IMR-90 (cell line): ENCODE data around the gene CACNA2D1. TPM values are rescaled to one million over a fixed set of nuclear protein-coding genes. Genes with fewer than 3 reads are reported as not detected.

Source experiments
- ATAC-seq: fragments of 200-7000 bp; cut with Tn5 transposase; 2 replicates; pipeline ENCODE4 v1.9.1; 2020; ENCODE audit warnings: low read depth, mild to moderate bottlenecking, moderate library complexity
- BruUV-seq: library from RNA; stranded (reverse); fragments of 400-500 nt; replicated peaks from 2 replicates; lab custom pipeline; 2021; lab: Mats Ljungman, UMichigan
- CTCF ChIA-PET: fragments of 300-600 bp; formaldehyde crosslinking; extraction: SDS; loops from one replicate; lab custom pipeline; 2021; ENCODE audit warnings: antibody characterized with exemption; lab: Yijun Ruan, JAX
- POLR2A ChIA-PET: fragments of 300-600 bp; sonication (Branson Sonifier 250); formaldehyde crosslinking; loops from one replicate; lab custom pipeline; 2022; ENCODE audit warnings: antibody characterized with exemption; ENCODE audit not compliant: unreplicated experiment; lab: Charles Lee
- DNase-seq: peaks from one replicate; pipeline ENCODE4 v3.0.0; 2013
- H2AFZ ChIP-seq: replicated peaks from 2 replicates; pipeline ENCODE3; 2013; ENCODE audit warnings: low read length, mild to moderate bottlenecking; ENCODE audit not compliant: poor library complexity
- H2AK5ac ChIP-seq: 2 replicates; pipeline ENCODE4 v1.6.1; 2013; ENCODE audit warnings: low read depth, low read length, inconsistent platforms
- H2AK9ac ChIP-seq: replicated peaks from 2 replicates; pipeline ENCODE3; 2013; ENCODE audit warnings: mild to moderate bottlenecking, low read depth, low read length, moderate library complexity; ENCODE audit not compliant: poor library complexity
- H2BK120ac ChIP-seq: 2 replicates; pipeline ENCODE4 v1.6.1; 2013; ENCODE audit warnings: low read depth, low read length, inconsistent platforms
- H2BK15ac ChIP-seq: 3 replicates; pipeline ENCODE4 v1.6.1; 2013; ENCODE audit warnings: low read depth, low read length, inconsistent platforms
- H2BK20ac ChIP-seq: 2 replicates; pipeline ENCODE4 v1.6.1; 2013; ENCODE audit warnings: low read depth, mild to moderate bottlenecking, inconsistent platforms, low read length, moderate library complexity
- H2BK5ac ChIP-seq: 2 replicates; pipeline ENCODE4 v1.6.1; 2013; ENCODE audit warnings: mild to moderate bottlenecking, low read depth, low read length, inconsistent platforms; ENCODE audit not compliant: poor library complexity, severe bottlenecking
- H3K14ac ChIP-seq: replicated peaks from 2 replicates; pipeline ENCODE4 v1.6.1; 2013; ENCODE audit warnings: low read depth, low read length, inconsistent platforms
- H3K18ac ChIP-seq: 2 replicates; pipeline ENCODE4 v1.6.1; 2013; ENCODE audit warnings: low read depth, low read length, control low read depth
- H3K23ac ChIP-seq: 2 replicates; pipeline ENCODE4 v1.6.1; 2013; ENCODE audit warnings: low read depth, low read length, inconsistent platforms
- H3K27ac ChIP-seq: 2 replicates; pipeline ENCODE4 v1.5.1; 2013; ENCODE audit warnings: mild to moderate bottlenecking, control low read depth, low read length; ENCODE audit not compliant: insufficient read depth
- H3K27me3 ChIP-seq: 2 replicates; pipeline ENCODE4 v1.6.1; 2013; ENCODE audit warnings: low read length; ENCODE audit not compliant: control insufficient read depth, insufficient read depth
- H3K36me3 ChIP-seq: 2 replicates; pipeline ENCODE4 v1.6.1; 2013; ENCODE audit warnings: low read length, mixed read lengths; ENCODE audit not compliant: control insufficient read depth, insufficient read depth
- H3K4ac ChIP-seq: 2 replicates; pipeline ENCODE4 v1.6.1; 2013; ENCODE audit warnings: low read depth, low read length, inconsistent platforms
- H3K4me1 ChIP-seq: 2 replicates; pipeline ENCODE4 v1.6.1; 2013; ENCODE audit warnings: low read length, mixed read lengths; ENCODE audit not compliant: control insufficient read depth, insufficient read depth
- H3K4me2 ChIP-seq: 2 replicates; pipeline ENCODE4 v1.6.1; 2013; ENCODE audit warnings: low read depth, mild to moderate bottlenecking, control low read depth, low read length, moderate library complexity
- H3K4me3 ChIP-seq: 2 replicates; pipeline ENCODE4 v1.5.1; 2013; ENCODE audit warnings: low read depth, mild to moderate bottlenecking, control low read depth, low read length, moderate library complexity; ENCODE audit not compliant: insufficient read depth
- H3K56ac ChIP-seq: 2 replicates; pipeline ENCODE4 v1.6.1; 2013; ENCODE audit warnings: low read length, inconsistent platforms; ENCODE audit not compliant: insufficient read depth; ENCODE audit errors: extremely low read depth
- H3K79me1 ChIP-seq, 2 experiments: 2 replicates each; pipeline ENCODE4 v1.6.1; 2013; ENCODE audit warnings: low read length in 2 of 2, inconsistent platforms in 1 of 2, low read depth in 1 of 2
- H3K9ac ChIP-seq: 2 replicates; pipeline ENCODE4 v1.6.1; 2013; ENCODE audit warnings: low read depth, low read length, control low read depth
- H3K9me1 ChIP-seq: 2 replicates; pipeline ENCODE4 v1.6.1; 2013; ENCODE audit warnings: low read length, inconsistent platforms; ENCODE audit not compliant: insufficient read depth
- H3K9me3 ChIP-seq: 2 replicates; pipeline ENCODE4 v1.6.1; 2013; ENCODE audit warnings: low read length; ENCODE audit not compliant: control insufficient read depth, insufficient read depth
- H4K20me1 ChIP-seq: 2 replicates; pipeline ENCODE4 v1.6.1; 2013; ENCODE audit warnings: low read length, inconsistent platforms; ENCODE audit not compliant: insufficient read depth
- H4K5ac ChIP-seq: 2 replicates; pipeline ENCODE4 v1.6.1; 2013; ENCODE audit warnings: mild to moderate bottlenecking, low read depth, low read length, control low read depth
- H4K8ac ChIP-seq, 2 experiments: 2 replicates each; pipeline ENCODE4 v1.6.1; 2013; ENCODE audit warnings: low read depth in 2 of 2, low read length in 2 of 2, control low read depth in 1 of 2, inconsistent platforms in 1 of 2
- H4K91ac ChIP-seq: 2 replicates; pipeline ENCODE4 v1.6.1; 2013; ENCODE audit warnings: low read depth, low read length, inconsistent platforms; ENCODE audit not compliant: insufficient read depth
- BHLHE40 ChIP-seq: fragments of 150-350 bp; IDR thresholded peaks from 2 replicates; pipeline ENCODE4 v1.6.1; 2016; ENCODE audit warnings: mild to moderate bottlenecking, low read depth, low read length
- CEBPB ChIP-seq: IDR thresholded peaks from 2 replicates; pipeline ENCODE4 v1.6.1; 2012; ENCODE audit warnings: low read depth, low read length, improper control_type of control experiment
- CHD1 ChIP-seq: IDR thresholded peaks from 2 replicates; pipeline ENCODE4 v1.6.1; 2012; ENCODE audit warnings: low read depth, low read length, improper control_type of control experiment
- CTCF ChIP-seq: conservative IDR thresholded peaks from 2 replicates; pipeline ENCODE4 v1.5.1; 2012; ENCODE audit warnings: mild to moderate bottlenecking, low read depth, low read length, improper control_type of control experiment
- ELK1 ChIP-seq: fragments of 150-350 bp; IDR thresholded peaks from 2 replicates; pipeline ENCODE4 v1.6.1; 2016; ENCODE audit warnings: low read depth, mild to moderate bottlenecking, low read length, moderate library complexity, borderline replicate concordance
- FOS ChIP-seq: fragments of 150-350 bp; IDR thresholded peaks from 2 replicates; pipeline ENCODE4 v1.6.1; 2016; ENCODE audit warnings: low read depth, low read length
- MAFK ChIP-seq: IDR thresholded peaks from 2 replicates; pipeline ENCODE4 v1.6.1; 2012; ENCODE audit warnings: low read depth, low read length, improper control_type of control experiment
- MAZ ChIP-seq: IDR thresholded peaks from 2 replicates; pipeline ENCODE4 v1.6.1; 2012; ENCODE audit warnings: low read depth, mild to moderate bottlenecking, low read length, improper control_type of control experiment, moderate library complexity, borderline replicate concordance
- MXI1 ChIP-seq: IDR thresholded peaks from 2 replicates; pipeline ENCODE4 v1.6.1; 2012; ENCODE audit warnings: low read depth, mild to moderate bottlenecking, low read length, moderate library complexity, borderline replicate concordance
- NFE2L2 ChIP-seq: fragments of 150-350 bp; IDR thresholded peaks from 2 replicates; pipeline ENCODE4 v1.6.1; 2016; ENCODE audit warnings: low read depth, mild to moderate bottlenecking, low read length
- POLR2A ChIP-seq: IDR thresholded peaks from 2 replicates; pipeline ENCODE4 v1.6.1; 2012; ENCODE audit warnings: mild to moderate bottlenecking, low read depth, low read length
- RAD21 ChIP-seq: IDR thresholded peaks from 2 replicates; pipeline ENCODE4 v1.6.1; 2012; ENCODE audit warnings: low read length, improper control_type of control experiment
- RCOR1 ChIP-seq: IDR thresholded peaks from 2 replicates; pipeline ENCODE4 v1.6.1; 2012; ENCODE audit warnings: mild to moderate bottlenecking, low read length, improper control_type of control experiment; ENCODE audit not compliant: insufficient replicate concordance
- SMC3 ChIP-seq: fragments of 150-350 bp; IDR thresholded peaks from 2 replicates; pipeline ENCODE4 v1.6.1; 2016; ENCODE audit warnings: low read depth, mild to moderate bottlenecking, antibody characterized with exemption, low read length, moderate library complexity
- USF2 ChIP-seq: fragments of 150-350 bp; IDR thresholded peaks from 2 replicates; pipeline ENCODE4 v1.6.1; 2017; ENCODE audit warnings: mild to moderate bottlenecking, antibody characterized with exemption, low read length, low read depth
- WGBS, 2 experiments: methylation state at CpG; one replicate each; pipeline versions ENCODE4 v1.1.5 to v1.1.7; 2013; ENCODE audit warnings: missing lambda C conversion rate in 2 of 2; ENCODE audit not compliant: insufficient read length in 1 of 2; ENCODE audit errors: extremely low coverage in 2 of 2; 5-methylcytosine and 5-hydroxymethylcytosine counted together
- dilution Hi-C: fragments of 300-500 bp; cut with HindIII; formaldehyde crosslinking; loops from one replicate; pipeline ENCODE4 v1.14.3; 2018; ENCODE audit warnings: low sequenced_read_pairs; ENCODE audit not compliant: unreplicated experiment
- in situ Hi-C: fragments of 300-500 bp; cut with MboI; formaldehyde crosslinking; loops from 3 replicates; pipeline ENCODE4 v1.14.3; 2019; ENCODE audit warnings: low sequenced_read_pairs, inconsistent platforms, mixed read lengths
- intact Hi-C: fragments of 100-400 bp; cut with micrococcal nuclease; formaldehyde crosslinking; loops from 2 replicates; pipeline ENCODE4 v1.10.0; 2022
- polyA plus RNA-seq, 3 experiments: library from polyadenylated mRNA; depleted of rRNA; stranded (reverse); fragments of >200 nt; gene quantifications; 2 replicates each; pipeline ENCODE4 v1.2.3, GENCODE V29; 2012; ENCODE audit warnings: low replicate concordance in 1 of 3
- total RNA-seq: library from RNA; depleted of rRNA; stranded (reverse); fragments of >200 nt; gene quantifications from 2 replicates; pipeline ENCODE4 v1.2.3, GENCODE V29; 2012

The CACNA2D1 gene
- total and polyA plus RNA-seq, 2 of the 4 experiments (the other 2 are of a cell fraction): 5.8 to 21.9 TPM

GRCh38 chr7:82393076-82393839 lies 50.3 kb downstream of the CACNA2D1 start:
- Histone ChIP-seq H3K14ac (no peak overlapping the region), H2AK9ac (no peak overlapping the region), H3K36me3 (no peaks in the 10 kb centered on the region), H4K91ac (no peak overlapping the region), H2AFZ (no peak overlapping the region), H2AK5ac (no peak overlapping the region), H2BK5ac (no peak overlapping the region), H3K4me3 (no peak overlapping the region), H3K4me1 (peaks cover 3% of the 10 kb centered on the region), H3K9me1 (no peaks in the 10 kb centered on the region; the same call in 1 of the 2 replicates), H3K4me2 (no peak overlapping the region), H3K79me1 (peaks cover 5 to 16% of the 10 kb centered on the region in 2 experiments; a peak in 3 of 4 replicates), H3K9me3 (no peaks in the 10 kb centered on the region), H3K9ac (no peak overlapping the region), H4K20me1 (no peaks in the 10 kb centered on the region), H4K5ac (no peak overlapping the region), H3K27ac (no peak overlapping the region), H2BK120ac (no peak overlapping the region), H3K56ac (no peak overlapping the region), H3K23ac (no peak overlapping the region), H2BK20ac (no peak overlapping the region), H3K27me3 (no peaks in the 10 kb centered on the region), H2BK15ac (no peak overlapping the region), H4K8ac (no peak overlapping the region), H3K18ac (no peak overlapping the region), H3K4ac (no peak overlapping the region)
- no CpG with 5 or more reads among the region's 4 CpGs for whole genome bisulfite sequencing, 2 experiments
- in situ Hi-C loops: no loop called here
- ChIA-PET POLR2A (no interaction called here), CTCF (no interaction called here)
- ATAC-seq: no peak
- intact Hi-C loops: loop anchor here (1.0 kb wide), 1 partner anchor 10 kb away; no protein-coding TSS in a partner anchor
- dilution Hi-C loops: no loop called here
- no peak for DNase-seq
- no TSS peak for BruUV-seq
- TF ChIP-seq CHD1: no peak
- TF ChIP-seq CEBPB: no peak
- no peak for TF ChIP-seq RAD21
- TF ChIP-seq USF2: no peak
- no peak for TF ChIP-seq MAZ
- no peak for TF ChIP-seq RCOR1
- no peak for TF ChIP-seq NFE2L2
- no peak for TF ChIP-seq SMC3
- no peak for TF ChIP-seq MXI1
- no peak for TF ChIP-seq MAFK
- no peak for TF ChIP-seq POLR2A
- TF ChIP-seq FOS: no peak
- no peak for TF ChIP-seq BHLHE40
- TF ChIP-seq CTCF: no peak
- no peak for TF ChIP-seq ELK1
